NCI-H446 (cell line): ENCODE data around the gene DHPS.
"Not testable (repeated sequence)": the region's sequence is repeated elsewhere in the genome, so short reads cannot be mapped to it uniquely, and the experiment has no call there.

Source experiments
- DNase-seq, 2 experiments: peaks; one replicate each; lab custom pipeline; 2025; lab: John Stamatoyannopoulos, UW

The DHPS gene

GRCh38 chr19:12643716-12644115, 38.0 kb downstream of the DHPS start:
- DNase-seq, result not testable (repeated sequence)

GRCh38 chr19:12642506-12642905, 39.2 kb downstream of the DHPS start:
- no peak for DNase-seq

DNA sequence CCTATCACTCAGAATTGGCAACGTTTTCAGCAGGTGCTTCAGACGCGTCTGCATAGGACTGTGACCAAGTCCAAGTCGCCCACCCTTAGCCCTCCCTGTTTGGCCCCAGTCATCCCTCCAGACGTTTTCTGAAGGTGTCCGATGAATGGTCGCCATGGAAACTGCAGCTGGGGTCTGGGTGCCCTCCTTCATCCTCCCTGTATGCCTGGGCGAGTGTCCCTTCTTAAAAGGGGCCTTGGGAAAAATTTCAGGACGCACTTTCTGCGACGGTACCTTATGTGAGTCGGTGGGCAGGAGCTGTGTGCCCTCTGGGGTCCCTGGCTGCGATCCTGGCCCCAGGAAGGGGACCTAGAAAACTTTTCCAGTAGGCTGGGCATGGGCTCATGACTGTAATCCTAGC, 40.2 kb downstream of the DHPS start:
- no peak for DNase-seq

GRCh38 chr19:12639901-12640613, 41.6 kb downstream of the DHPS start:
- no peak for DNase-seq

- no peak for DNase-seq
Observed at GRCh38 chr19:12638611-12639182, 43.0 kb downstream of the DHPS start.

DNA sequence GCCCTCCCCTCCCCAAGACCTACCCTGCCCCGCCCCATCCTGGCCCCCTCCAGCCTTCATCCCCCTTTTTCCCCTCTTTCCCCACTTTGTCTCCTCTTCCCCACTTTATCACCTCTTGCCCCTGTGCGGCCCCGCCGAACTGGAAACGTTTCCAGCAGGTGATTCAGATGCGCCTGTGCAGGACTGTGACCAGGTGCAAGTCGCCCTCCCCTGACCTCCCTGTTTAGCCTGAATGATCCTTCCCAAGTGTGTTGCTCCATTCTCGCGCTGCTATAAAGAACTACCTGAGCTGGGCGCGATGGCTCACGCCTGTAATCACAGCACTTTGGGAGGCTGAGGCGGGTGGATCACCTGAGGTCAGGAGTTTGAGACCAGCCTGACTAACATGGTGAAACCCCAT, 45.0 kb downstream of the DHPS start:
- no peak for DNase-seq

GRCh38 chr19:12629215-12629614, 52.5 kb downstream of the DHPS start:
- DNase-seq, result no peak

GRCh38 chr19:12628040-12629022, 53.3 kb downstream of the DHPS start:
- DNase-seq, result no peak

- no peak for DNase-seq
Observed at GRCh38 chr19:12626958-12627357, 54.7 kb downstream of the DHPS start.
